HG03439 (cell line): Measurements from ENCODE around the gene CXorf38.
"Not testable (repeated sequence)": the region's sequence is repeated elsewhere in the genome, so short reads cannot be mapped to it uniquely, and the experiment has no call there.

ENCODE experiments used
- ATAC-seq: cut with Tn5 transposase; IDR thresholded peaks from one replicate; pipeline ENCODE4 v1.9.1; 2021; ENCODE audit warnings: mild to moderate bottlenecking, moderate library complexity; ENCODE audit not compliant: unreplicated experiment

CXorf38 gene

GRCh38 chrX:40632199-40632598, 15.2 kb downstream of the CXorf38 start:
- no peak for ATAC-seq

- no peak for ATAC-seq
Measured at GRCh38 chrX:40628506-40628905, 18.9 kb downstream of the CXorf38 start.

- no peak for ATAC-seq
Measured at GRCh38 chrX:40625294-40625693, 22.1 kb downstream of the CXorf38 start.

DNA sequence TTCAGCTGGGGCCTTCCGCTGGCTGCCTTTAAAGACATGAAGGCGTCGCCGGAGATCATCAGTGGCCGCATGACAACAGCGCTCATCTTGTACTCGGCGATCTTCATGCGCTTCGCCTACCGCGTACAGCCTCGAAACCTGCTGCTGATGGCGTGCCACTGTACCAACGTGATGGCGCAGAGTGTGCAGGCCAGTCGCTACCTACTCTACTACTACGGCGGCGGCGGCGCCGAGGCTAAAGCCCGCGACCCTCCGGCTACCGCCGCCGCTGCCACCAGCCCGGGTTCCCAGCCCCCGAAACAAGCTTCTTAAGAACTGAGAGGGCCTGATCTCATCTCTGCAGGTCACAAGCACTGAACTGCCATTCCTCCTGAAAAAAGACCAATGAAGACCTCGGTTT, 23.7 kb downstream of the CXorf38 start:
- ATAC-seq = no peak

DNA sequence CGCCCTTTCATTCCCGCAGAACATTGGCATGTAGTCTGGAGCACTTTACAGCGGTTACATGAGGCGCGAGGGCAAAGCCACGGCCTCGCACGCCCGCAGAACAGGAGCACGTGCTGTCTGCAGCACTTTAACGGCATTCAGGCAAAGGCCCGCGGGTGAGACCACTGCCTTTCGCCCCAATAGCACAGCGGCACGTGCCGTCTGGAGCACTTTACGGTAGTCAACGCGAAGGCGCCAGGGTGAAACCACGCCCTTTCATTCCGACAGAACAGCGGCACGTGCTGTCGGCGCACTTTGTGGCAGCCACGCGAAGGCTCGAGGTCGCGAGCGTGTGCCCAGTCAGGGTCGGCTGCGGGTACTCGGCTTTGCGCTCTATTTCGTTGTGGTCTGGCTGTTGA, 24.2 kb downstream of the CXorf38 start, which contains the start of gene MPC1L:
MPC1L (plus strand) TSS at position 290 of the 398 bp plus-strand sequence. CDS start 138 bp downstream, outside the sequence.
- no peak for ATAC-seq

- ATAC-seq = no peak
Measured at GRCh38 chrX:40622479-40623138, 24.8 kb downstream of the CXorf38 start.

GRCh38 chrX:40617566-40617965, 29.8 kb downstream of the CXorf38 start:
- ATAC-seq = no peak

GRCh38 chrX:40615976-40616375, 31.4 kb downstream of the CXorf38 start:
- ATAC-seq = no peak

- no peak for ATAC-seq
Measured at GRCh38 chrX:40612511-40612910, 34.9 kb downstream of the CXorf38 start.

- ATAC-seq = no peak
Measured at GRCh38 chrX:40607381-40607780, 40.0 kb downstream of the CXorf38 start.

DNA sequence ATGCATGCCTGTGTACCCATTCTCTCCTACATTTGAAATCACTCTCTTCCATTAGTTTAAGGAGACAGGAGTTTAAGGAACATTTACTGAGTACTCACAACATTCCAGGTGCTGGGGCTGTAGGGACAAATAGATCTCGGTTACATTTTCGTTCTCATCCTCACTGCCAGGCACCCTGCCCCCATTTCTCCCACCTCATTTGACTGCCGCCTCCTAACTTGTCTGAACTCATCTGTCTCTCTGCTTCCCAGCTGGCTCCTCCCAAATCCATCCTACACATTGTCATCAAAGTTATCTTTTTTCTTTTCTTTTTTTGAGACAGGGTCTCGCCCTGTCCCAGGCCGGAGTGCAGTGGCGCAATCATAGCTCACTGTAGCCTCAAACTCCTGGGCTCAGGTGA, 43.9 kb downstream of the CXorf38 start:
- no peak for ATAC-seq

- ATAC-seq = not testable (repeated sequence)
Measured at GRCh38 chrX:40589616-40590321, 57.6 kb downstream of the CXorf38 start.

- not testable (repeated sequence) for ATAC-seq
Measured at GRCh38 chrX:40587623-40588022, 59.7 kb downstream of the CXorf38 start.

GRCh38 chrX:40582811-40583210, 64.5 kb downstream of the CXorf38 start:
- ATAC-seq = no peak

DNA sequence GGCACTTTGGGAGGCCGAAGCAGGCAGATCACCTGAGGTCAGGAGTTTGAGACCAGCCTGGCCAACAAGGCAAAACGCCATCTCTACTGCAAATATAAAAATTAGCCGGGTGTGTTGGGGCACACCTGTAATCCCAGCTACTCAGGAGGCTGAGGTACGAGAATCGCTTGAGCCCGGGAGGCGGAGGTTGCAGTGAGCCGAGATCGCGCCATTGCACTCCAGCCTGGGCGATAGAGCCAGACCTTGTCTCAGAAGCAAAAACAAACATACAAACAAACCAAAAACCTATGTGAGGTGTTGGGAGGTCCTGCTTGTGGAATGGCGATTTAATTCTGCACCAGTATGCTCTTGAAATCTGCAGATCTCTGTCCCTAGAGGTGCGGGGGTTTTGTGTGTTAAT, 65.2 kb downstream of the CXorf38 start:
- not testable (repeated sequence) for ATAC-seq

GRCh38 chrX:40581336-40581920, 65.9 kb downstream of the CXorf38 start:
- no peak for ATAC-seq

DNA sequence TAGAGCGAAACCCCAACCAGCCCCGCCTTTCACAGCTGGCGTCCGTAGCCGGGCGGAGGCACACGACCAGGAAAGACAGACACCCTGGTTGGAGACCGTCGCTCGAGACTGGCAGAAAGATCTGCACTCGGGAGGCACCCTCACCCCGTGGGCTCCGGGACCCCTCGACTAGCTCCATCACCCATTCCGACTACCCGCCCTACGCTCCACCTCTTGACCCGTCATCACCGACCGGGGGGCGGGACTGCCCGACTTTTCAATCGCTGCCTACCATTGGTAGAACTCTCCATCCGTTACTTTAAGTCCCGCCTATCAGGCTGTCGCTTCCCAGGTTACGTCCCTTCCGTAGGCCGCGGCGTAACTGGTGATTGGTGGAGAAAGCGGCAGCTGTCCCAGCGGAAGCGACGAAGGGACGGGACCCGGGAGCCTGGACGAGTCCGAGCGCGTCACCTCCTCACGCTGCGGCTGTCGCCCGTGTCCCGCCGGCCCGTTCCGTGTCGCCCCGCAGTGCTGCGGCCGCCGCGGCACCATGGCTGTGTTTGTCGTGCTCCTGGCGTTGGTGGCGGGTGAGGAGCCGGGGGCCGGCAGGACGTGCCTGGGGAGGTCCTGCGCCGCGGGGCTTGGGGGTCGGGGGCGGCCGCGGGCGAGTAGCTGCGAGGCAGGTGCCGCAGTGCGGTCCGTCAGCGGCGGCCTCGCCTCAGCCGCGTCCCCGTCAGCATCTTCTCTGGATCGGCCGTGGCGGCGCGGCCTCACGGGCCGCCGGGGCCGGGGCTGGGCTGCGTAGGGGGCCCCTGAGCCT, 66.6 kb downstream of the CXorf38 start, which contains the start of gene ATP6AP2:
ATP6AP2 (plus strand) TSS at position 434 of the 799 bp plus-strand sequence; CDS start at position 530, 96 bp downstream.
- peak; percentile 97 for ATAC-seq

- ATAC-seq = peak; percentile 52
Measured at GRCh38 chrX:40579900-40580536, 67.3 kb downstream of the CXorf38 start.

DNA sequence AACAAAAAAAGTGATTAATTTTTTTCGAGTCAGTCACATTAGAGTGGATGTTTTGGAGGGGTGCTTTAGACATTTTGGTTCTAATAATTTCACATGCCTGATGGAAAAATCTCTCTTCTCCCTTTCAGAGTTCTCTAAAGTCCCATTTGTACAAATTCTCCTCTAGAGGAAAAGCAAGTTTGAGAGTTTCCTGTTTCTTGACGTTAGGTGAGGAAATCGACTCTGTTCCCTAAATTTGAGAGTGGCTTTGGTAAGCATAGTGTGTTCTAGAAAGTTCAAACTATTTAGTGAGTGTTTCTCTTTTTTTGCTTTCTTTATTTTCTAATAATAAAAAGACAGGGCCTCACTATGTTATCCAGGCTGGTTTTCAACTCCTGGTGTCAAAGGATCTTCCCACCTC, 68.2 kb downstream of the CXorf38 start:
- no peak for ATAC-seq

- no peak for ATAC-seq
Measured at GRCh38 chrX:40578039-40578695, 69.2 kb downstream of the CXorf38 start.
